ENCODE results near the gene OSBPL7.

DNA sequence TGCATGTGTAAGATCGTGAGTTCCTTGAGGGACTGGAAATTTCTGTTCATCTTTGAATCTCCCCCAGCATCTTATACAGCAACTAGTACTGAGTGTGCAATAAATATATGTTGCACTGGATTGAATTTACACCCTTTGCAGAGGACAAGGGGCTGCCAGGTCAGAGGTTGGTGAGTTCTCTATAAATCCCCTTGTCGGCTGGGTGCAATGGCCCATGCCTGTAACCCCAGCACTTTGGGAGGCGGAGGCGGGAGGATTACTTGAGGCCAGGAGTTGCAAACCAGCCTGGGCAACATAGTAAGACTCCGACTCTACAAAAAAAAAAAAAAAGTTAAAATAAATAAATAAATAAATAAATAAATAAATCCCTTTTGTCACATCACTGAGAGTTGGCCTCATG, 38.8 kb upstream of the OSBPL7 start:
- TF ChIP-seq CTCF (IDR thresholded peaks at IDR 0.05; ENCODE audit: control extremely low read depth in 1 of 3, insufficient read depth in 1 of 3, low read depth in 1 of 3, low read length in 3 of 3) = no peak
- TF ChIP-seq MAFK (IDR thresholded peaks at IDR 0.05; ENCODE audit: low read depth, low read length) = no peak
- no peak for TF ChIP-seq CHD2 (IDR thresholded peaks at IDR 0.05; ENCODE audit: low read length)
- no peak for TF ChIP-seq EZH2 (IDR thresholded peaks at IDR 0.05; ENCODE audit: low read depth, low read length, severe bottlenecking)
- TF ChIP-seq POLR2AphosphoS5 (IDR thresholded peaks at IDR 0.05; ENCODE audit: low read depth, low read length) = no peak
